Fibroblast of skin of right quadriceps (primary cell): ENCODE results near the gene OR7G3.

Experiments
- DNase-seq: peaks from one replicate; pipeline ENCODE4 v3.0.0-alpha.2; 2013

The OR7G3 gene

GRCh38 chr19:9086761-9087160 is 40.0 kb downstream of the OR7G3 start, which contains the start of gene OR1M1:
TSS of gene OR1M1 (plus strand) at chr19:9087061. CDS start at chr19:9093245, 6,184 bp downstream.
- no peak for DNase-seq

GRCh38 chr19:9078651-9079050 is 48.1 kb downstream of the OR7G3 start:
- DNase-seq = no peak

GRCh38 chr19:9076901-9077300 is 49.8 kb downstream of the OR7G3 start:
- DNase-seq = no peak
